HG03108 (cell line): ENCODE data around the gene ROPN1L.

ENCODE experiments used
- ATAC-seq: cut with Tn5 transposase; IDR thresholded peaks from one replicate; pipeline ENCODE4 v1.9.1; 2021; ENCODE audit warnings: moderate library complexity; ENCODE audit not compliant: unreplicated experiment

Gene ROPN1L

GRCh38 chr5:10456583-10457420, 15.1 kb downstream of the ROPN1L start:
- no peak for ATAC-seq

- no peak for ATAC-seq
Measured at GRCh38 chr5:10457682-10458574, 16.2 kb downstream of the ROPN1L start.

GRCh38 chr5:10459080-10460055, 17.7 kb downstream of the ROPN1L start:
- ATAC-seq: no peak

- ATAC-seq: no peak
Measured at GRCh38 chr5:10460252-10460906, 18.7 kb downstream of the ROPN1L start.

- ATAC-seq: no peak
Measured at GRCh38 chr5:10461041-10461440, 19.4 kb downstream of the ROPN1L start.

GRCh38 chr5:10461904-10462555, 20.4 kb downstream of the ROPN1L start:
- ATAC-seq: no peak

- ATAC-seq: no peak
Measured at GRCh38 chr5:10463566-10463965, 21.9 kb downstream of the ROPN1L start.

- no peak for ATAC-seq
Measured at GRCh38 chr5:10464173-10464572, 22.5 kb downstream of the ROPN1L start.

GRCh38 chr5:10465726-10466125, 24.0 kb downstream of the ROPN1L start:
- ATAC-seq: no peak

- ATAC-seq: no peak
Measured at GRCh38 chr5:10466446-10467073, 24.9 kb downstream of the ROPN1L start.

- no peak for ATAC-seq
Measured at GRCh38 chr5:10467281-10468198, 25.9 kb downstream of the ROPN1L start.

- ATAC-seq: no peak
Measured at GRCh38 chr5:10468256-10468655, 26.6 kb downstream of the ROPN1L start.

- ATAC-seq: no peak
Measured at GRCh38 chr5:10469253-10470050, 27.8 kb downstream of the ROPN1L start.

GRCh38 chr5:10470669-10471068, 29.0 kb downstream of the ROPN1L start:
- ATAC-seq: no peak

GRCh38 chr5:10471677-10472076, 30.0 kb downstream of the ROPN1L start:
- no peak for ATAC-seq

- no peak for ATAC-seq
Measured at GRCh38 chr5:10474521-10475075, 32.9 kb downstream of the ROPN1L start.
